ENCODE measurements around the gene NDUFB2. TPM values are rescaled to one million over a fixed set of nuclear protein-coding genes. Genes with fewer than 3 reads are reported as not detected.

The NDUFB2 gene
- total and polyA plus RNA-seq, 9 of the 15 experiments (the other 6 are each of a cell fraction or from before 2014, with no cell fraction given), result 220 to 2,075 (median 320) TPM

DNA sequence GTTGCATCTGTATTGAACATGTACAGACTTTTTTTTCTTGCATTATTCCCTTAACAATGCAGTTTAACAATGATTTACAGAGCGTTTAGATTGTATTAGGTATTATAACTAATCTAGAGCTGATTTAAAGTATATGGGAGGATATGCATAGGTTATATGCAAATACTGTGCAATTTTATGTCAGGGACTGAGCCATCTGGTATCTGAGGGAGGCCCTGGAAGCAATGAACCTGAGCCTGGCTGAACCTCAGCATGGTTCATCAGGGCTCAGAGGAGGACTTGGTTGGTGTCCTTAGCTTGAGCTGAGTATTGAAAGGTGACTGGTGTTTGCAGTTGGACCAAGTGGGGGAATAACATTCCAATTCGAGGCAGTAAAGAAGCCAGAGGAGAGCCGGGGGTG, 19.0 kb upstream of the NDUFB2 start:
- Histone ChIP-seq H3K79me2 (ENCODE audit: control insufficient read depth, insufficient read depth, low read length) (no peaks in the 10 kb centered on the region), H3K27me3 (ENCODE audit: control insufficient read depth in 2 of 2, insufficient read depth in 2 of 2, low read length in 2 of 2) (no peaks in the 10 kb centered on the region), H4K20me1 (replicated peaks; ENCODE audit: control insufficient read depth, insufficient read depth, low read length) (no peaks in the 10 kb centered on the region), H3K4me2 (ENCODE audit: insufficient read depth, low read length) (no peak overlapping the region), H3K36me3 (ENCODE audit: control insufficient read depth, insufficient read depth, low read length) (peaks cover 6% of the 10 kb centered on the region; the same call in 1 of the 3 replicates), H3K9ac (ENCODE audit: insufficient read depth in 1 of 2, low read depth in 2 of 2, low read length in 2 of 2) (no peak overlapping the region), H2AFZ (ENCODE audit: low read depth, low read length) (no peak overlapping the region), H3K9me1 (ENCODE audit: control insufficient read depth, insufficient read depth, low read length) (no peaks in the 10 kb centered on the region), H3K9me3 (replicated peaks; ENCODE audit: control insufficient read depth, insufficient read depth, low read depth, low read length) (no peaks in the 10 kb centered on the region), H3K27ac (ENCODE audit: extremely low read depth, low read depth, low read length) (no peak overlapping the region), H3K4me1 (replicated peaks in 1 of 2; ENCODE audit: control insufficient read depth in 2 of 2, insufficient read depth in 2 of 2, low read length in 2 of 2) (peaks cover 13 to 23% of the 10 kb centered on the region in 2 experiments; a peak in 4 of 5 replicates), H3K4me3 (no peak overlapping the region)
- TF ChIP-seq ETV1 (tag; conservative IDR thresholded peaks at IDR 0.05; ENCODE audit: low read depth) (no peak), SP2 (IDR thresholded peaks at IDR 0.05; ENCODE audit: extremely low read depth, low read depth, low read length, poor library complexity, severe bottlenecking) (no peak), NCOA6 (IDR thresholded peaks at IDR 0.05) (no peak), SIN3B (IDR thresholded peaks at IDR 0.05; ENCODE audit: low read depth) (no peak), COPS2 (conservative IDR thresholded peaks at IDR 0.05) (no peak), WHSC1 (IDR thresholded peaks at IDR 0.05; ENCODE audit: low read length) (no peak), ZNF589 (CRISPR knock-in tag; IDR thresholded peaks at IDR 0.05; ENCODE audit: low read depth) (no peak), IFI16 (CRISPR knock-in tag; IDR thresholded peaks at IDR 0.05) (no peak), KLF16 (IDR thresholded peaks at IDR 0.05) (no peak), KLF13 (tag; IDR thresholded peaks at IDR 0.05; ENCODE audit: borderline replicate concordance, low read depth) (no peak), GATA2 (CRISPR knock-in tag; IDR thresholded peaks at IDR 0.05) (no peak)
- TF ChIP-seq, protein P1, sequence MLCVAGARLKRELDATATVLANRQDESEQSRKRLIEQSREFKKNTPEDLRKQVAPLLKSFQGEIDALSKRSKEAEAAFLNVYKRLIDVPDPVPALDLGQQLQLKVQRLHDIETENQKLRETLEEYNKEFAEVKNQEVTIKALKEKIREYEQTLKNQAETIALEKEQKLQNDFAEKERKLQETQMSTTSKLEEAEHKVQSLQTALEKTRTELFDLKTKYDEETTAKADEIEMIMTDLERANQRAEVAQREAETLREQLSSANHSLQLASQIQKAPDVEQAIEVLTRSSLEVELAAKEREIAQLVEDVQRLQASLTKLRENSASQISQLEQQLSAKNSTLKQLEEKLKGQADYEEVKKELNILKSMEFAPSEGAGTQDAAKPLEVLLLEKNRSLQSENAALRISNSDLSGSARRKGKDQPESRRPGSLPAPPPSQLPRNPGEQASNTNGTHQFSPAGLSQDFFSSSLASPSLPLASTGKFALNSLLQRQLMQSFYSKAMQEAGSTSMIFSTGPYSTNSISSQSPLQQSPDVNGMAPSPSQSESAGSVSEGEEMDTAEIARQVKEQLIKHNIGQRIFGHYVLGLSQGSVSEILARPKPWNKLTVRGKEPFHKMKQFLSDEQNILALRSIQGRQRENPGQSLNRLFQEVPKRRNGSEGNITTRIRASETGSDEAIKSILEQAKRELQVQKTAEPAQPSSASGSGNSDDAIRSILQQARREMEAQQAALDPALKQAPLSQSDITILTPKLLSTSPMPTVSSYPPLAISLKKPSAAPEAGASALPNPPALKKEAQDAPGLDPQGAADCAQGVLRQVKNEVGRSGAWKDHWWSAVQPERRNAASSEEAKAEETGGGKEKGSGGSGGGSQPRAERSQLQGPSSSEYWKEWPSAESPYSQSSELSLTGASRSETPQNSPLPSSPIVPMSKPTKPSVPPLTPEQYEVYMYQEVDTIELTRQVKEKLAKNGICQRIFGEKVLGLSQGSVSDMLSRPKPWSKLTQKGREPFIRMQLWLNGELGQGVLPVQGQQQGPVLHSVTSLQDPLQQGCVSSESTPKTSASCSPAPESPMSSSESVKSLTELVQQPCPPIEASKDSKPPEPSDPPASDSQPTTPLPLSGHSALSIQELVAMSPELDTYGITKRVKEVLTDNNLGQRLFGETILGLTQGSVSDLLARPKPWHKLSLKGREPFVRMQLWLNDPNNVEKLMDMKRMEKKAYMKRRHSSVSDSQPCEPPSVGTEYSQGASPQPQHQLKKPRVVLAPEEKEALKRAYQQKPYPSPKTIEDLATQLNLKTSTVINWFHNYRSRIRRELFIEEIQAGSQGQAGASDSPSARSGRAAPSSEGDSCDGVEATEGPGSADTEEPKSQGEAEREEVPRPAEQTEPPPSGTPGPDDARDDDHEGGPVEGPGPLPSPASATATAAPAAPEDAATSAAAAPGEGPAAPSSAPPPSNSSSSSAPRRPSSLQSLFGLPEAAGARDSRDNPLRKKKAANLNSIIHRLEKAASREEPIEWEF (CRISPR knock-in tag; IDR thresholded peaks at IDR 0.05), result no peak
- TF ChIP-seq, protein P2, sequence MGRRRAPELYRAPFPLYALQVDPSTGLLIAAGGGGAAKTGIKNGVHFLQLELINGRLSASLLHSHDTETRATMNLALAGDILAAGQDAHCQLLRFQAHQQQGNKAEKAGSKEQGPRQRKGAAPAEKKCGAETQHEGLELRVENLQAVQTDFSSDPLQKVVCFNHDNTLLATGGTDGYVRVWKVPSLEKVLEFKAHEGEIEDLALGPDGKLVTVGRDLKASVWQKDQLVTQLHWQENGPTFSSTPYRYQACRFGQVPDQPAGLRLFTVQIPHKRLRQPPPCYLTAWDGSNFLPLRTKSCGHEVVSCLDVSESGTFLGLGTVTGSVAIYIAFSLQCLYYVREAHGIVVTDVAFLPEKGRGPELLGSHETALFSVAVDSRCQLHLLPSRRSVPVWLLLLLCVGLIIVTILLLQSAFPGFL (CRISPR knock-in tag; IDR thresholded peaks at IDR 0.05), result no peak
- TF ChIP-seq, protein P3, sequence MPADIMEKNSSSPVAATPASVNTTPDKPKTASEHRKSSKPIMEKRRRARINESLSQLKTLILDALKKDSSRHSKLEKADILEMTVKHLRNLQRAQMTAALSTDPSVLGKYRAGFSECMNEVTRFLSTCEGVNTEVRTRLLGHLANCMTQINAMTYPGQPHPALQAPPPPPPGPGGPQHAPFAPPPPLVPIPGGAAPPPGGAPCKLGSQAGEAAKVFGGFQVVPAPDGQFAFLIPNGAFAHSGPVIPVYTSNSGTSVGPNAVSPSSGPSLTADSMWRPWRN (IDR thresholded peaks at IDR 0.05; ENCODE audit: low read depth), result no peak
- FAIRE-seq, result no peak
- BruUV-seq (replicated peaks), result no TSS peak
- no peak for ATAC-seq
- ChIA-PET POLR2A (interaction anchor here (0.7 to 1.3 kb wide), 2 partner anchors 19 to 25 kb away, joined by 3 to 4 read pairs; partner anchors contain the start of gene NDUFB2), CTCF (ENCODE audit: low intra/inter-chr PET ratio) (no interaction called here)
- intact Hi-C loops (cut with micrococcal nuclease), result loop anchor here (10.0 kb wide), 2 partner anchors 307 to 857 kb away; no protein-coding TSS in a partner anchor
- 31% methylated on average over 3 of the region's 3 CpGs for WGBS (ENCODE audit: insufficient coverage, low coverage, missing lambda C conversion rate)
- in situ Hi-C loops (cut with MboI), result no loop called here
- no peak for DNase-seq (ENCODE audit: extremely low read depth in 1 of 4, low spot score in 3 of 4)

Data from K562 (cell line).